ENCODE data around the gene MEI4. TPM values are rescaled to one million over a fixed set of nuclear protein-coding genes. Genes with fewer than 3 reads are reported as not detected.

The MEI4 gene
- total and polyA plus RNA-seq, 2 of the 13 experiments (the other 11 are each of a cell fraction or from before 2014, with no cell fraction given), result not detected

- TF ChIP-seq AKAP8 (CRISPR knock-in tag; IDR thresholded peaks at IDR 0.05), result no peak
- no peak for TF ChIP-seq U2AF1 (optimal IDR thresholded peaks at IDR 0.05; ENCODE audit: low read depth, low read length)
- no peak for TF ChIP-seq RFX1 (IDR thresholded peaks at IDR 0.05)
- no peak for TF ChIP-seq ZNF605 (CRISPR knock-in tag; IDR thresholded peaks at IDR 0.05)
- TF ChIP-seq PAXIP1 (CRISPR knock-in tag; conservative IDR thresholded peaks at IDR 0.05), result no peak
- no peak for TF ChIP-seq HMGA1 (CRISPR knock-in tag; conservative IDR thresholded peaks at IDR 0.05)
- no peak for TF ChIP-seq E2F5 (CRISPR knock-in tag; conservative IDR thresholded peaks at IDR 0.05)
- no peak for TF ChIP-seq ZNF142 (CRISPR knock-in tag; IDR thresholded peaks at IDR 0.05)
- TF ChIP-seq PCBP1 (IDR thresholded peaks at IDR 0.05; ENCODE audit: borderline replicate concordance, low read depth, low read length), result no peak
- H4K20me1 ChIP-seq (ENCODE audit: insufficient read depth, low read length), result no peaks in the 10 kb centered on the region
- in situ Hi-C loops (cut with HindIII; ENCODE audit: extremely low pct_ligation_motif_present, low pct_unique_long_range_greater_than_20kb) (no loop called here), intact Hi-C loops (cut with micrococcal nuclease; ENCODE audit: unreplicated experiment) (no loop called here)
- FAIRE-seq (no peak), DNase-seq (ENCODE audit: low spot score) (no peak), ATAC-seq (no peak)
- no peaks in the 10 kb centered on the region for H3K27me3 ChIP-seq (ENCODE audit: control insufficient read depth in 1 of 2, insufficient read depth in 2 of 2, low read length in 2 of 2)
- no peaks in the 10 kb centered on the region for H3K79me2 ChIP-seq (ENCODE audit: insufficient read depth, low read length)
- no peaks in the 10 kb centered on the region for H3K36me3 ChIP-seq (replicated peaks in 1 of 2; ENCODE audit: control insufficient read depth in 1 of 2, insufficient read depth in 2 of 2, low read length in 2 of 2)
- BruUV-seq (replicated peaks), result no TSS peak
- no peaks in the 10 kb centered on the region for H3K4me1 ChIP-seq (ENCODE audit: insufficient read depth, low read length)
- H3K9me3 ChIP-seq (ENCODE audit: low read length), result no peaks in the 10 kb centered on the region
- 0% methylated on average over 1 of the region's 1 CpG for WGBS (ENCODE audit: low lambda C conversion rate)
- H3K4me2 ChIP-seq (ENCODE audit: low read depth, low read length), result no peak overlapping the region
- H3K4me3 ChIP-seq (replicated peaks in 1 of 3; ENCODE audit: insufficient read depth in 1 of 3, low read depth in 2 of 3, low read length in 3 of 3), result no peak overlapping the region
- CTCF ChIA-PET (ENCODE audit: low intra/inter-chr PET ratio, low total read pairs), result no interaction called here
- H3K9ac ChIP-seq (ENCODE audit: insufficient read depth, low read depth, low read length), result no peak overlapping the region
- no peak overlapping the region for H3K27ac ChIP-seq (ENCODE audit: extremely low read length, insufficient read depth, low read length)
- H2AFZ ChIP-seq (ENCODE audit: low read length), result no peak overlapping the region
- POLR2A ChIA-PET, result no interaction called here
These were observed 111.5 kb downstream of the MEI4 start for GRCh38 chr6:77764364-77764763.

Measured in HepG2 (cell line).